EH (cell line): Measurements from ENCODE around the gene PTGIR.

Experiments used
- DNase-seq: peaks from one replicate; pipeline ENCODE4 v3.0.0-alpha.2; 2015; ENCODE audit warnings: low read depth

PTGIR gene

DNA sequence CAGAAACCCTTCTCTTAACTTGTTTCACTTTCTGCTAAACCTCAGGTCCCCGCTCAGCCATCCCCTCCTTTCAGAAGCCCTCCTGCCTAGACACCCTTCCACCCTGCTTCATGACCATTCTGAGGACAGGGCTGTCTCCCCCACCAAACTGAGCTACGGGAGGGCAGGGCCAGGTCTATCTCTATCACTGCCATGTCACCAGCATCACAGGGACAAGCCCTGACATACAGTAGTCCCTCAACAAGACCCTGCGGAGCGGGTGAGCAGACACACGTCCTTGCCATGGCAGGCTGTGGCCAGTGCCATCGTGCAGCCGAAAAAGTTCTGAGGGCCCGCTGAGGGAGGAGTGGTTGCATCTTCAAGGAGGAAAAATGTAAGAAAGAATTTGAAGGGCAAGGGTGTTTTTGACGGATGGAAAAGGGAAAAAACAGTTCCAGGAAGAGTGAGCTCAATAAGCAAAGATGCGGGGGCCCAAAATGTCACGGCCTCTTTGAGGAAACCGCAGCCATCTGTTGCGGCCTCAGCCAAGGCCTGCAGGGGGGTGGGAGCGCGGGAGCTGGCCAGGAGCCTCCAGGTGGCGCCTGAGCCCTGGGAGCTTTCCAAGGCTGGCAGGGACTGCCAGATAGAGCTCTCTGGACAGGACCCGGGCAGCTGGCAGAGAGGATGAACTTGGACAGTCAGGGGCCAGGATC, 8.1 kb downstream of the PTGIR start:
- peak; percentile 77 for DNase-seq

DNA sequence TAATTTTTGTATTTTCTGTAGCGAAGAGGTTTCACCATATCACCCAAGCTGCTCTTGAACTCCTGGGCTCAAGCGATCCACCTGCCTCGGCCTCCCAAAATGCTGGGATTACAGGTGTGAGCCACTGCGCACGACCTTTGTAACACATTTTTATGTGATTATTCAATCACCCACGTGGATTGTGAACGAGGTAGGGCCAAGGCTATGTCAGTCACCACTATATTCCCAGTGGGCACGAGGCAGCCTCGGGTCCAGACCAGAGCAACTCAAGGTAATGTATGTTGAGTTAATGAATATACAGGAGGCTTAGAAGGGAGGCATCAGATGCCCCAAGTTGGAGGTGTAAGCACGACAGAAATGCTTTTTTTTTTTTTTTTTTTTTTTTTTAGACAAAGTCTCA, 8.9 kb downstream of the PTGIR start:
- no peak for DNase-seq

DNA sequence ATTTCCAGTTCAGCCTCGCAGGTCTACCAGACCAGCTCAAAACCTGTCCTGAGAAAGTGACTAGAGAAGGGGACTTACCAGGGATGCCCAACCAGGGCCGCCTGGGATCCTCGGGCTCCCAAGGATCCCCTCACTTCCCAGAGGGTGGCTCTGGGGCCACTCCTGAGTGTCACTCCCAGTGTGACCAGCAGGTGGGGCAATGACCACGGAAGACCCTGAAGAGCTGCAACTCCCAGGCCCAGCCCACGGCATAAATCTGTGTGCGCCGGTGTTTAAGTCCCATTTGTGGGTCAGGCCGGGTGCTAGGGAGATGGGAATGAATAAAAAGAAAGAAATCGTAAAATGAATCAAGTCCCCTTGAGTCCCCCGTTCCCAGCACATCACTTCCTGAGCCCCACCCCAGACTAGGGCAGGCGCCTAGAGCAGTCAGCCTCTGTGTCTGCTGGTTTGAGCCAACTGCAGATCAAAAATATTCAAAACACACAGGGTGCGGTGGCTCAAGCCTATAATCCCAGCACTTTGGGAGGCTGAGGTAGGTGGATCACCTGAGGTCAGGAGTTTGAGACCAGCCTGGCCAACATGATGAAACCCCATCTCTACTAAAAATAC, 10.7 kb downstream of the PTGIR start:
- DNase-seq: peak; percentile 81

DNA sequence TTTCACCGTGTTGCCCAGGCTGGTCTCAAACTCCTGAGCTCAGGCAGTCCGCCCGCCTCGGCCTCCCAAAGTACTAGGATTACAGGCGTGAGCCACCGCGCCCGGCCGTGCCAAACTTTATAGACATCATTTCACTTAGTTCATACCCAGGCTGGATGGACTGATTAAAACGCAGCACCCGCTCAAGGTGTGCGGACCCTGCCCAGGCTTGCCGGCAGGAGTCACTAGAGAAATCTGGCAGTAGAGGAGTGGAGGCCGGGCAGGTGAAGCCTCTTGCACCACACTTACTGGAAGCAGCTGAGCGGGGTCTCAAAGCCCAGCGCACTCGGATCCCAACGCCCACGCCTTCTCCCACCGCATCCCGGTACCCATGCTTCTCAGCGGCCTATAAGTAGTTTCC, 11.4 kb downstream of the PTGIR start:
- no peak for DNase-seq

DNA sequence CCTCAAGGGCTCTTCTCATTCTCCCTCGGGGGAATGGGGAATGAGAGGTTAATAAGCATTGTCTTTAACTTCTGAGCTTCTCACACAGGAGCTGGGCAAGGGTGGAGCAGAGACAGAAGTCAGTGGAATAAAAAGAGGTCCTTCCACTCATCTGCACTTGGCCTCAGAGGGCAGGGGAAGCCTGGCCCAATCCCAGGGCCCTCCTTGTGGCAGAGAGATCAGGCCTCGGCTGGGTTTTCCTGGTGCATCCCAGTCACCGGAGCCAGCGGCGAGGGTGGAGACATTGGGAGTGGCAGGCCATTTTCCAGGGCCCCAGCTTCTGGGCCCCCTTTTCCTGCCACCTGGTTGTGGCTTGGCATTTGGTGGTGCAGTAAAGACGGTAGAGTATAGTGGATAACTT, 13.1 kb downstream of the PTGIR start:
- DNase-seq: no peak

DNA sequence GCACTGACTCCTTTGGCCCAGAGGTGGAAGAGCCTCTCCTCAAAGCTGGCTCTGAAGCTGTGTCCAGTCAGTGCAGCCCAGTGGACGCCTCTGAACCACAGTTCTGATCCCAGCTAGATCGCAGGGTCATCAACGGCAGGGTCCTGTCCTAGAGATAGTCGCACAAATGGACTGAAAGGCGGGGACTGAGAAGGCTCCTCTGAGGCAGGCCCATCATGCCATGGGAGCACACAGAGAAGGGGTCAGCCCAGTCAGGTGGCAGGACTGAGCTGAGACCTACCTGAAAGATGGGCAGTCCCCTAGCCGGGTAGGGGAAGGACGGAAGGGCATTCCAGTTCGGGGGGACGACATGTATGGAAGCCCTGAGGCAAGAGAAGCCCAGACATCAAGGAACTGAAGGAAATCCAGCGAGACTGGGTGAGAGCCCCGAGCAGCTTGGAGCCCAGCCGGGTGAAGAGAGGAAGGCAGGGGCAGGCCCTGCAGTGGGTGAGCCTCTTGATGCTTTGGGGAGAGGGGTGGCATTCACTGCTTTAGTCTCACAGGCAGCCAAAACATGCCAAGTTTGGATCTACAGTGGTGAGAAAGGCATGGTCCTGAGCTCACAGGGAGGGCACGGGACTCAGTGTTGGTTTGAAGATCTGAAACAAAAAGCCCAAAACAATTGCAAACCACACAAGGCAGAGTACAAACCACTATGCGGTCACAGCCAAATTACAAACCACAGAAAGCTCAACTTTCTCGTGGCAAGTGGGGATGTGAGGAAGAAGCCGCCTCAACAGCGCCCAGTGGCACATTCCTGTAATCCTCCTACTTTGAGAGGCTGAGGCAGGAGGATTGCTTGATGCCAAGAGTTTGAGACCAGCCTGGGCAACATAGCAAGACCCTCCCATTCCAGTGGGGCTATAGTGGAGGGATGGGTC, 13.8 kb downstream of the PTGIR start:
- DNase-seq: peak; percentile 57

DNA sequence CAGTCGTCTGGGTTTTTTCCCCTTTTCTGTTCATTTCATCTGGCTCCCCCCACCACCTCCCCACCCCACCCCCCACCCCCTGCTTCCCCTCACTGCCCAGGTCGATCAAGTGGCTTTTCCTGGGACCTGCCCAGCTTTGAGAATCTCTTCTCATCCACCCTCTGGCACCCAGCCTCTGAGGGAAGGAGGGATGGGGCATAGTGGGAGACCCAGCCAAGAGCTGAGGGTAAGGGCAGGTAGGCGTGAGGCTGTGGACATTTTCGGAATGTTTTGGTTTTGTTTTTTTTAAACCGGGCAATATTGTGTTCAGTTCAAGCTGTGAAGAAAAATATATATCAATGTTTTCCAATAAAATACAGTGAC, 14.5 kb downstream of the PTGIR start:
- DNase-seq: no peak

DNA sequence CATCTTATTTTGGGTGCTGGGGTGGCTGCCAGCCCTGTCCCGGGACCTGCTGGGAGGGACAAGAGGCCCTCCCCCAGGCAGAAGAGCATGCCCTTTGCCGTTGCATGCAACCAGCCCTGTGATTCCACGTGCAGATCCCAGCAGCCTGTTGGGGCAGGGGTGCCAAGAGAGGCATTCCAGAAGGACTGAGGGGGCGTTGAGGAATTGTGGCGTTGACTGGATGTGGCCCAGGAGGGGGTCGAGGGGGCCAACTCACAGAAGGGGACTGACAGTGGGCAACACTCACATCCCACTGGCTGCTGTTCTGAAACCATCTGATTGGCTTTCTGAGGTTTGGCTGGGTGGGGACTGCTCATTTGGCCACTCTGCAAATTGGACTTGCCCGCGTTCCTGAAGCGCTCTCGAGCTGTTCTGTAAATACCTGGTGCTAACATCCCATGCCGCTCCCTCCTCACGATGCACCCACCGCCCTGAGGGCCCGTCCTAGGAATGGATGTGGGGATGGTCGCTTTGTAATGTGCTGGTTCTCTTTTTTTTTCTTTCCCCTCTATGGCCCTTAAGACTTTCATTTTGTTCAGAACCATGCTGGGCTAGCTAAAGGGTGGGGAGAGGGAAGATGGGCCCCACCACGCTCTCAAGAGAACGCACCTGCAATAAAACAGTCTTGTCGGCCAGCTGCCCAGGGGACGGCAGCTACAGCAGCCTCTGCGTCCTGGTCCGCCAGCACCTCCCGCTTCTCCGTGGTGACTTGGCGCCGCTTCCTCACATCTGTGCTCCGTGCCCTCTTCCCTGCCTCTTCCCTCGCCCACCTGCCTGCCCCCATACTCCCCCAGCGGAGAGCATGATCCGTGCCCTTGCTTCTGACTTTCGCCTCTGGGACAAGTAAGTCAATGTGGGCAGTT, 15.1 kb downstream of the PTGIR start:
- DNase-seq: no peak

DNA sequence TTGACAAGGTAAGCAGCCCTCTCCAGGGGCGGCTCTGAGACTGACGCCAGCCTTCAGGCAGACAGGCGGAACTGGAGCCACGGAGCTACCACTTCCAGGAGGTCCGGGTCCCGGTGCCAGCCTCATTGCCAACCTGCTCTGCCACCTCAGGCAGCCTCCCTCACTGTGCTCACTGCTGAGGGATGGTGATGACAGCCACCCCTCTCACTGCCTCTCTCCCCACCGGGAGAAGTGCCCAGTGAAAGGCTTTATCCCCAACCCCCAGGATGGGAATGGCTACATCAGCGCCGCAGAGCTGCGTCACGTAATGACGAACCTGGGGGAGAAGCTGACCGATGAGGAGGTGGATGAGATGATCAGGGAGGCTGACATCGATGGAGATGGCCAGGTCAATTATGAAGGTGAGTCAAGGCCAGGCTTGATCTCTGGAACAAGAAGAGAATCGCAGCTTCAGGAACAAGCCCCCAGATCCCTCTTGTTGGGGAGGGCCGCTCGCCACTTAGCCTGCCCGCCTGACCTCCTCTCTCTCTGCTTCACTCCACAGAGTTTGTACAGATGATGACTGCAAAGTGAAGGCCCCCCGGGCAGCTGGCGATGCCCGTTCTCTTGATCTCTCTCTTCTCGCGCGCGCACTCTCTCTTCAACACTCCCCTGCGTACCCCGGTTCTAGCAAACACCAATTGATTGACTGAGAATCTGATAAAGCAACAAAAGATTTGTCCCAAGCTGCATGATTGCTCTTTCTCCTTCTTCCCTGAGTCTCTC, 16.1 kb downstream of the PTGIR start:
- DNase-seq: no peak

DNA sequence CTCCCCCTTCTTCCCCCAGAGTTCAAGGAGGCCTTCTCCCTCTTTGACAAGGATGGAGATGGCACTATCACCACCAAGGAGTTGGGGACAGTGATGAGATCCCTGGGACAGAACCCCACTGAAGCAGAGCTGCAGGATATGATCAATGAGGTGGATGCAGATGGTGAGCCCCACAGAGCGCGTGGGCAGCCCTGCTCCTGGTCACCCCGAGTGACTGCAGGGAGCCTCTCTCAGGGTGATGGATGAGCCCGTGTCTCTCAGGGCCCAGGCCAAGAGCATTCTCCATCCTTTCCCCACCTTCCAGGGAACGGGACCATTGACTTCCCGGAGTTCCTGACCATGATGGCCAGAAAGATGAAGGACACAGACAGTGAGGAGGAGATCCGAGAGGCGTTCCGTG, 16.7 kb downstream of the PTGIR start:
- DNase-seq: no peak

DNA sequence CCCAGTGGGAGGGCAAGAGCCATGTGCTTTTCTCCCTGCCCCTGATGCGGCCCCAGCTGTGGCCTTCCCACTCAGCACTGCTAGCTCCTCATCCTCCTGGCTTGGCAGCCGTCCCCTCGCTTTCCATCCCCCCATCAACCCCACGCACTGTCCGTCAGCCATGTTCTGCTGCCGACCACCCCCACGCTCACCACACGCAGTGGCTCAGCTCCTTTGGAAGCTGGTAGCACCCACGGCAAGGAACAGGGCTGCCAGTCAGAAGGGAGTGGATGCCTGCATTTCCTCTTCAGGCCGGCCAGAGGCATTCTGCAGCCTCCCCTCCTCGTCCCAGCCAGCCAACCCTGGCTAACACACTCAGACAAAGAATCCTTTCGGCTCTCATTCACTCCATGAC, 17.4 kb downstream of the PTGIR start:
- no peak for DNase-seq

DNA sequence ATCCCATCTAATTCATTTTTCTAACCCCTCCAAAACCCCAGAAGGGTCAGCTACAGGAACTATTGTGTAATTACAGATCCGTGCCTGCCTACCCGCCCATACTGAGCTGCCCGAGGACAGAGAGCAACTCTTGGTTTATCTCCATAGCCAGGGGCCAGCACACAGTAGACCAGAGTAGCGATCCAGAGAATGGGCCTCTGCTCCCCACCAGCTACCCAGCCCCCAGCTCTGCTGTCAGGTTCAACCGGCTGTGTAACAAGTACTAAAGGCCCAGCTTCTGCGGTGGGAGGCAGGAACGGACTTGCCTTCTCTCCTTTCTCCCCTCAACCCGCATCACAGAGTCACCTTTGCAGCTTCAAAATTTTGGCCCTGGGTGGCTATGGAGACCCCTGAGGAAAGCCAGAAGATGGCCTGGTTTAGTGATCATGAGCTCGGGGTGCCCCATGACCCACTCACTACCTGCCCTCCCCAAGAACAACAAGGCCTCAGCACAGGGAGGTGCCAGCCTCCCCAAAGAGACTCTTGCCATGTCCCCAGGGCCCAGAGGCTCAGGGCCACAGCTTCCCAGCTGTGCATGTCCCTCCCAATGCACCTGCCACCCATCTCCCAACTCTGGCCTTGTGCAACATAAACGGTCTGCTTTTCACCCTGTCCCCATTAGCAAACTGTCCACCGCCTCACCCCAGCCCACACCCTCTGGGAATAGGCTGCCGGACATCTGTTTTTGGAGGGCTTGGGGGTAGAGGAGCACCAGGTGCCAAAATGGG, 18.0 kb downstream of the PTGIR start:
- no peak for DNase-seq

DNA sequence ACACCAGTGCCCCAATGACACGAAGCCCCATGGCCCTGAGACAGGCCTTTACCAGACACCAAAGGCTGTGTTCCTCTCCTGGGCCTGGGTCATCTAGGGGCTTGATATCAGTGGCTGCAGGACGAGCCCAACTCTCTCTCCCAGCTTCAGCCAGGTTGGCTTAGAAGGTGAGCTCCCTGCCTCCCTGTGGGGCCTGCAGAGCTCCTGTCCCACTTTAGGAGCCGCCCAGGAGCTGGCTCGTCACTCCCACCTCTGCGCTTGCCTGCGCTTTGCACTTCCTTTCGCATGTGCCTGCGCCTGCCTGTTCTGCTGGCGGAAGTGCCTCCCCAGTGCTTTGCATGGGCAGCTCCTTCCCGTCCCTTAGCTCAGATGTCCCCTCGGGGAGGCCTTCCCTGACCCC, 18.9 kb downstream of the PTGIR start:
- no peak for DNase-seq

DNA sequence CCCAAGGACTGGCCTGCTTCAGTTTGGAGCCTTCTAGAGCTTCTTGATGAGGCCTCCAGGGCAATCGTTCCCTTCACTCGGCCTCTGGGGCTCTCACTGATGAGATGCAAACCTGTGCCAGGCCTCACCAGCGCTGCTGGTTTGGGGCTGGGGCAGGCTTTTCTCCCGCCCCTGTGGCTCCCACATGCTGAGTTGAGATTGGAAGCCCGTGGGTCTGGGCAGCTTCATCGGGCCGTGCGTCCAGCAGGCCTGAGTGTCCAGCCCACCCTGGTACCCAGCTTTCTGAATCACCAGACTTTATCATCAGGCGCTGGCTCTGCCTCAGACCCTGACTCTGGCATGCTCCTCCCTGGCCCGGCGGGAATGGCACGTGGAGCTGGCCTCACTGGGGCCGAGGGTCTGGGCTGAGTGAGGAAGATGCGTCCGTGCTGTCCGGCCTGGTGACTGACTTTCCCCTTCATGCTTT, 19.5 kb downstream of the PTGIR start:
- no peak for DNase-seq

DNA sequence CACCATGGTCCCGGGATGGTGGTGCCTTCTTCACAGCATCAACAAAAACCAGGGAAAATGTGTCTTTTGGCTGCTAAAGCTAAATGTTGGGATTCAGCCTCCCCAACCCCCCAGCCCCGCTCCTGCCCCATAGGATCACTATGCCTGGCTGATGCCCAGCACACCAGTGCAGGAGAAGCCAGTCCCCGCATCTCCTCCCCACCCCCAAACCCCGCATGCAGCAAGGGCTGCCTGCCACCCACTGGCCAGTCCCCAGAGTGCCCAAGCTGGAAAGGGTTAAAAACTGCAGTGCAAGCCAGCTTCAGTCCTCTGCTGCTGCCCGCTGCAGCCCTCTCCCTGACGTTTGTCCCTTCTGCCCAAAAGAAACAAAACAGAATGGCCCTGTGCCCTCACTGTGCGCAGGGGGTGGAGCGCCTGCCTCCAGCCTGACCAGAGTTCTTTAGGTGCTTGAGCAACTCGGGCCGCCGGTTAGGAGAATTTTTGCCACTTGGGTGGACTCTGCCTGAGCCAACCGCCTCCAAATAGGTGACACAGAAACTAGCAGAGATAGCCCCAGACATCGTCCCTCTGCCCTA, 20.0 kb downstream of the PTGIR start:
- no peak for DNase-seq

DNA sequence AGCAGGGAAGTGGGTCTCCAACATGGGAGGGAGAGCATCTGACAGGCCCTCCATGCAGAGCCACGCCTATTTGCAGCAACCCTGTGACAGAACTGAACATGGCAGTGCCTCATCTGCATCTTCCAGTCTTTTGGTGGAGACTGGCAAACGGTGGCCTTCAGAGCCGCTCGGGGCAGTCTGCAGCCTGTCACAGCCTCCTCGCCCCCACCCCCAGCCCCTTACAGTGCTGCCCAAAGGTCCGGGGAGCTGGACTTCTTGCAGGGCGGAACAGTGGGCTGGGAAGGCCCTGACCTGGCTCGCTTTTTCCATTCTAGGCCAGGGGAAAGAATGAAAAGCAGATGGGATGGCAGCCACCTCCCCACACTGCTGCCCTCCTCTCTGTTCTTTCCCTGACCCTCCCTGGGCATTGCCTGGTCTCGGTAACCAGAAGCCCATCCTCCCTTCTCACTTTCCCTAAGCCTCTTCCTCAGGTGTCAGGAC, 21.1 kb downstream of the PTGIR start:
- no peak for DNase-seq

DNA sequence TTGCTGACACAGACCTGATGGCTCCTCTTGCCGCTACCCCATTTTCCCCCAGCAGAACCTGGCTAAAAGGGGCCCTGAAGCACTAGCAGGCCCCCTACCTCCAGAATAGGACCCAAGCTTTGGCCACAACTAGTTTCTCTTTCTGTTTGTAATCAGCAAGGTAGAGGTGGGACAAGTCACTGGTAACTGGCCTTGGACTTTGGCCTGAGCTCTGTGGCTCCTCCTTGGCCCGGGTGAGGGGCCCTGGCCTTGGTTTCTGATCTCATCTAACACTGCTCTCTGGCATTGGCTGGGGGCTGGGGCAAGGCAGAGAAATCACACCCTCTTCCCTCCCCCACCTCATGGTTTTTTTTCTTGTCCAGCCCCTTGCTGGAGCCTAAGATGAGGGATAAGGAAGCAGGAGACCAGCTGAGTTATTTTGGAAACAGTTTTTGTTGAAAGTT, 21.7 kb downstream of the PTGIR start:
- DNase-seq: no peak

DNA sequence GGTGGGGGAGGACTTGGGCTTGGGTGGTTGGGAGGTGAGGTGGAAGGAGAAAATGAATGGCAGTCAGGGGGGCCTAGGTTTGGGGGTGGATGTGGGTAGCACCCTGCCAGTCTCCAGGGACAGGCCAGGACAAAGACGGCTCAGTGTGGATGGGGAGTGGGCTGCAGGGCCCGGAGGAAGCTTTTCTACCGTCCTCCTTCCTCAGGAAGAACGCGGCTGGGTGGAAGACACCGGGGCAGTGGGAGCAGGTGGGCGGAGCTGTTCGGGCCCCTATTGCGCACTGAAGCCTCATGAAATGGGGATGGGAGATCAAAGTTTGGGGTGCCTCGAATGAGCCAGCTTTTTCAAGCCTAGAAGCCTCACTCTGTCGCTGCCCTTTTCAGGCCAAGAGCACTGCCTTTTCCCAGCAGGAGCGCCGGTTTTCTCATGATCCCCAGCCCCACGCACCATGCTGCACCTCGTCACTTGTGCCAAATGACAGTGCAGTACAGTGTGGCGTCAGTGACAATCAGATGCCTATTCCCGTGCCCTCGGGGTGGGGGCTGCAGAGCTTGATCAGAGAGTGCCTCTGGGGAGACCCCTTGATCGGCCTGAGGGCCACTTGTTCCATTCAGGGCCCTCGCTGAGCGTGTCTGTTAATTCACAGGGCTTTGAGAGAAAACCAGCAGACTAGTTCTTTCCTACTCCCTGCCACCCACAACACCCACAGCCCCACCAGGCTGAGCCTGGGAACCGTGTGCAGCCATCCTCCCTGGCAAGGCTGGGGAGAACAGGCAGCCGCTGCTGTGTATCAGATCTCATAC, 22.3 kb downstream of the PTGIR start:
- peak; percentile 38 for DNase-seq
